GM23248 (cell line): ENCODE measurements around the gene OR4K1. TPM values are rescaled to one million over a fixed set of nuclear protein-coding genes. Genes with fewer than 3 reads are reported as not detected.

ENCODE experiments used
- DNase-seq: peaks from one replicate; pipeline ENCODE4 v3.0.0-alpha.2; 2015
- H2AFZ ChIP-seq: fragments of 200-600 bp; sonication (generic); 2 replicates; pipeline ENCODE4 v1.6.1; 2016; ENCODE audit warnings: antibody characterized with exemption
- H3F3A ChIP-seq: fragments of 200-600 bp; sonication (generic); 2 replicates; pipeline ENCODE4 v1.6.1; 2016; ENCODE audit warnings: mild to moderate bottlenecking, antibody characterized with exemption, mixed run types; ENCODE audit not compliant: insufficient read depth
- H3K27ac ChIP-seq: fragments of 200-600 bp; sonication (generic); 2 replicates; pipeline ENCODE4 v1.5.1; 2016; ENCODE audit warnings: mild to moderate bottlenecking
- H3K27me3 ChIP-seq: fragments of 200-600 bp; sonication (generic); replicated peaks from 2 replicates; pipeline ENCODE4 v1.6.1; 2016; ENCODE audit warnings: mild to moderate bottlenecking; ENCODE audit not compliant: insufficient read depth
- H3K36me3 ChIP-seq: fragments of 200-600 bp; sonication (generic); 2 replicates; pipeline ENCODE4 v1.6.1; 2016; ENCODE audit warnings: low read depth, mild to moderate bottlenecking
- H3K4me1 ChIP-seq: fragments of 200-600 bp; sonication (generic); 2 replicates; pipeline ENCODE4 v1.6.1; 2016; ENCODE audit warnings: mild to moderate bottlenecking; ENCODE audit not compliant: insufficient read depth
- H3K4me2 ChIP-seq: fragments of 200-600 bp; sonication (generic); one replicate; pipeline ENCODE4 v1.6.1; 2016; ENCODE audit warnings: mild to moderate bottlenecking; ENCODE audit not compliant: unreplicated experiment
- H3K4me3 ChIP-seq: fragments of 200-600 bp; sonication (generic); 2 replicates; pipeline ENCODE4 v1.5.1; 2016; ENCODE audit warnings: mild to moderate bottlenecking
- H3K79me2 ChIP-seq: fragments of 200-600 bp; sonication (generic); 2 replicates; pipeline ENCODE4 v1.6.1; 2016; ENCODE audit warnings: mild to moderate bottlenecking; ENCODE audit not compliant: insufficient read depth
- H3K9ac ChIP-seq: fragments of 200-600 bp; sonication (generic); 2 replicates; pipeline ENCODE4 v1.6.1; 2016; ENCODE audit warnings: mild to moderate bottlenecking
- H3K9me2 ChIP-seq: fragments of 200-600 bp; sonication (generic); 2 replicates; pipeline ENCODE4 v1.6.1; 2016; ENCODE audit warnings: mixed run types, mild to moderate bottlenecking, moderate library complexity; ENCODE audit not compliant: insufficient read depth
- H3K9me3 ChIP-seq: fragments of 200-600 bp; sonication (generic); one replicate; pipeline ENCODE4 v1.6.1; 2017; ENCODE audit warnings: low read depth
- H4K20me1 ChIP-seq: fragments of 200-600 bp; sonication (generic); 2 replicates; pipeline ENCODE4 v1.6.0; 2016; ENCODE audit not compliant: insufficient read depth
- EZH2 ChIP-seq: fragments of 200-600 bp; sonication (generic); IDR thresholded peaks from 2 replicates; pipeline ENCODE4 v1.6.1; 2018; ENCODE audit warnings: antibody characterized with exemption, mild to moderate bottlenecking; ENCODE audit not compliant: insufficient read depth, poor library complexity, severe bottlenecking
- EZH2phosphoT487 ChIP-seq: fragments of 200-600 bp; sonication (generic); IDR thresholded peaks from 2 replicates; pipeline ENCODE4 v1.6.1; 2018; ENCODE audit warnings: antibody characterized with exemption, moderate library complexity, mild to moderate bottlenecking, low read depth; ENCODE audit not compliant: insufficient read depth
- WGBS, 2 experiments: methylation state at CpG; one replicate each; pipeline ENCODE4 v1.1.6; 2015 to 2017; ENCODE audit warnings: low lambda C conversion rate in 2 of 2, low coverage in 1 of 2; ENCODE audit errors: missing lambda C conversion rate in 2 of 2; 5-methylcytosine and 5-hydroxymethylcytosine counted together
- in situ Hi-C: fragments of 300-500 bp; cut with MboI; formaldehyde crosslinking; loops from 2 replicates; pipeline ENCODE4 v1.15.0; 2020
- polyA plus RNA-seq: library from polyadenylated mRNA; unstranded; fragments of >200 nt; fragmentation: Nextera tagmentation; extraction: Ambion mirVana; gene quantifications from 2 replicates; pipeline ENCODE4 v1.2.1, GENCODE V29; 2016
- total RNA-seq: library from RNA; depleted of rRNA; stranded (reverse); fragments of >200 nt; shearing (Covaris generic); gene quantifications from 2 replicates; pipeline ENCODE4 v1.2.3, GENCODE V29; 2014; rRNA removed

OR4K1 gene, protein sequence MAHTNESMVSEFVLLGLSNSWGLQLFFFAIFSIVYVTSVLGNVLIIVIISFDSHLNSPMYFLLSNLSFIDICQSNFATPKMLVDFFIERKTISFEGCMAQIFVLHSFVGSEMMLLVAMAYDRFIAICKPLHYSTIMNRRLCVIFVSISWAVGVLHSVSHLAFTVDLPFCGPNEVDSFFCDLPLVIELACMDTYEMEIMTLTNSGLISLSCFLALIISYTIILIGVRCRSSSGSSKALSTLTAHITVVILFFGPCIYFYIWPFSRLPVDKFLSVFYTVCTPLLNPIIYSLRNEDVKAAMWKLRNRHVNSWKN
- total RNA-seq, result not detected in 2 replicates
- not detected in 2 replicates for polyA plus RNA-seq

DNA sequence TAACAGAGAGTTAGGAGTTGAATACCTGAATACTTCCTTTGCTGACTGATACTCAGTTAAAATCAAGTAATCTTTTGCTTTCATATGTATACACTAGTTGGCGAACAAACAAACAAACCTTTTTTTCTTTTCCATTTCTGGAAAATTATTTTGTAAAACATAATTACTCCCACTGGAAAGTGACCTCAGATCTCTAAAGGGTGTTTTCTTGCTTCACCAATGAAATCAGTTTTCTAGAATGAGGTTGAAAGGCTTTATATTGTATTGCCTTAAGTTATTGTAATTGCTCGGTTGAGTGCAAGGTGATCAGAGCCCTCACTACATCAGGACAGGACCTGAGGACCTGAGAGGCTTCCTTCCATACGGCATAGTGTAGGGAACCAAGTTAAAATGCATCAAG lies at the start of gene OR4K1:
TSS of gene OR4K1 (plus strand) at position 301 of the 400 bp plus-strand sequence. CDS start 4,750 bp downstream, outside the sequence.
- Histone ChIP-seq H3K4me3 (no peak within 1 kb of the TSS), H3K4me1 (no peaks in the 10 kb centered on the region), H3F3A (no peaks in the 10 kb centered on the region), H4K20me1 (no peaks in the 10 kb centered on the region), H3K9me2 (no peaks in the 10 kb centered on the region), H2AFZ (no peak within 1 kb of the TSS), H3K27me3 (no peaks in the 10 kb centered on the region), H3K27ac (no peak within 1 kb of the TSS), H3K4me2 (no peak within 1 kb of the TSS), H3K9ac (no peak within 1 kb of the TSS), H3K36me3 (no peaks in the 10 kb centered on the region), H3K79me2 (no peaks in the 10 kb centered on the region), H3K9me3 (no peaks in the 10 kb centered on the region)
- no peak for DNase-seq
- TF ChIP-seq EZH2, result no peak
- TF ChIP-seq EZH2phosphoT487, result no peak
- in situ Hi-C loops, result no loop called here
- 10 to 14% methylated on average over 3 of the region's 3 CpGs for WGBS, 2 experiments

DNA sequence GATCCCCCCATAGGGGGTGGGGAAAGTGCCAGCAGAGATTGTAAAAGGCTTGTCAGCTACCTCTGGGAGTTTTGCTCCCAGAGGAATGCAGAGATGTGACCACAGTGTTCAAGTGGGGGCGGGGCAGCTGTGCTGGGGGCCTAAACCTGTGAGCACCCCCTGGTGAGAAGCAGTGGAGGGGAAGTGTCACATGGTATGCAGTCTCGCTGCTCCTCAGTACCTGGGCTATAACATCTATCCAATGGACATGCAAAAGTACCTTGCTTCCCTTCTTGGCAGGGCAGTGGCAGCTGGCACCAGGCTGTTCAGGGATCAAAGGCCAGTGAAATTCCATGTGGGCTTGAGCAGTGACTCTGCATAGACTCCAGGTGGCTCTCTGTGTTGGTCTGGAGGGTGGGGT lies 35.4 kb upstream of the OR4K1 start:
- no peaks in the 10 kb centered on the region for H3K36me3 ChIP-seq
- H3K9ac ChIP-seq, result no peak overlapping the region
- no peaks in the 10 kb centered on the region for H3K4me1 ChIP-seq
- no peaks in the 10 kb centered on the region for H3F3A ChIP-seq
- DNase-seq, result no peak
- H3K9me2 ChIP-seq, result no peaks in the 10 kb centered on the region
- H3K27ac ChIP-seq, result no peak overlapping the region
- peaks cover 6% of the 10 kb centered on the region for H3K9me3 ChIP-seq
- H4K20me1 ChIP-seq, result no peaks in the 10 kb centered on the region
- no peaks in the 10 kb centered on the region for H3K27me3 ChIP-seq
- TF ChIP-seq EZH2phosphoT487, result no peak
- TF ChIP-seq EZH2, result no peak
- no peak overlapping the region for H3K4me3 ChIP-seq
- no peak overlapping the region for H2AFZ ChIP-seq
- H3K4me2 ChIP-seq, result no peak overlapping the region
- 0 to 3% methylated on average over 2 of the region's 2 CpGs for WGBS, 2 experiments
- in situ Hi-C loops, result no loop called here
- H3K79me2 ChIP-seq, result no peaks in the 10 kb centered on the region

DNA sequence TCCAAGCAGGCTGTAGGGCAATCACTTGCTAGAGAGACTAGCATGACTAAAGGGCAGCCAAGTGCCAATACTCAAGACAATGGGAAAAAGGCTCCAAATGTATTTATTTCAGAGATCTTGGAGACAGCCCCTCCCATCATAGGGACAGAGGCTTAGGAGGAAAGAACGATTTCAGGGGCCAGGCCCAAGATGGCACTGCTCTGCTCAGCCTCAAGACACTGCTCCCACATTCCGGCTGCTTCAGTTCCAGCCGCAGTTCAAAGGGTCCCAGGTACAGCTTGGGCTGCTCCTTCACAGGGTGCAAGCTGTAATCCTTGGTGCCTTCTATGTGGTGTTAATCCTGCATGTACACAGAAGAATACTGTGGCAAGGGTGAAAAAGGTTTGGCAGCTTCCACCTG lies 29.7 kb upstream of the OR4K1 start:
- Histone ChIP-seq H3F3A (no peaks in the 10 kb centered on the region), H3K9me2 (no peaks in the 10 kb centered on the region), H3K4me1 (no peaks in the 10 kb centered on the region), H2AFZ (no peak overlapping the region), H3K36me3 (no peaks in the 10 kb centered on the region), H3K79me2 (no peaks in the 10 kb centered on the region), H3K27ac (no peak overlapping the region), H3K27me3 (no peaks in the 10 kb centered on the region), H3K4me2 (no peak overlapping the region), H3K9ac (no peak overlapping the region), H3K9me3 (peaks cover 17% of the 10 kb centered on the region), H4K20me1 (no peaks in the 10 kb centered on the region), H3K4me3 (no peak overlapping the region)
- in situ Hi-C loops, result no loop called here
- 35 to 43% methylated on average over 3 of the region's 3 CpGs for WGBS, 2 experiments
- no peak for DNase-seq
- no peak for TF ChIP-seq EZH2phosphoT487

DNA sequence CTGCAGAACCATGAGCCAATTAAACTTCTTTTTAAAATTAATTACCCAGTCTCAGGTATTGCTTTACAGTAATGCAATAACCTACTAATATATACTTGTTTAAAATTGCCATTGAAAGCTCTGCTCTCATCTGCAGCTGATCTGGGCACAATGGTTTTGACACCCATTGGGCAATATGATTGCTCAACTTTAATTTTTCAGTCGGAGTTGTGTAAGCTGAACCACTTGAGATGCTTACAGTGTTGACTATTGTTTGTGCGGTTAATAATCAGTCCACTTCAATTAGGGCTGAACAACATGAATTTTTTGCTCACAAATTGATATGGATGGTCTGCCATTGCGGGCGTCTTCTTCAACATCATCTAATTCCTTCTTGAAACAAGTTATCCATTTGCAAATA lies 28.3 kb upstream of the OR4K1 start:
- H3K4me2 ChIP-seq, result no peak overlapping the region
- 20 to 25% methylated on average over 4 of the region's 4 CpGs for WGBS, 2 experiments
- H3K79me2 ChIP-seq, result no peaks in the 10 kb centered on the region
- H3K27ac ChIP-seq, result no peak overlapping the region
- H2AFZ ChIP-seq, result no peak overlapping the region
- H3K9me2 ChIP-seq, result no peaks in the 10 kb centered on the region
- in situ Hi-C loops, result no loop called here
- peaks cover 11% of the 10 kb centered on the region for H3K9me3 ChIP-seq
- H3K9ac ChIP-seq, result no peak overlapping the region
- no peak for DNase-seq
- TF ChIP-seq EZH2 (no peak), EZH2phosphoT487 (no peak)
- no peaks in the 10 kb centered on the region for H3F3A ChIP-seq
- no peak overlapping the region for H3K4me3 ChIP-seq
- H3K36me3 ChIP-seq, result no peaks in the 10 kb centered on the region
- H4K20me1 ChIP-seq, result no peaks in the 10 kb centered on the region
- no peaks in the 10 kb centered on the region for H3K27me3 ChIP-seq
- H3K4me1 ChIP-seq, result no peaks in the 10 kb centered on the region
